ENCODE results near the gene PTPRZ1. TPM values are rescaled to one million over a fixed set of nuclear protein-coding genes. Genes with fewer than 3 reads are reported as not detected.

The PTPRZ1 gene
- total RNA-seq, 2 experiments from 2014 or later: not detected

GRCh38 chr7:122100021-122100420 is 227.1 kb downstream of the PTPRZ1 start:
- Mint-ChIP-seq H3K9me3 (peaks cover 16% of the 10 kb centered on the region), H3K36me3 (ENCODE audit: low read depth) (no peaks in the 10 kb centered on the region), H3K27me3 (no peaks in the 10 kb centered on the region), H3K4me3 (no peak overlapping the region), H3K4me1 (ENCODE audit: low read depth) (no peaks in the 10 kb centered on the region), H3K27ac (no peak overlapping the region)
- no peak for DNase-seq
- ATAC-seq: no peak
- TF ChIP-seq, protein P1, sequence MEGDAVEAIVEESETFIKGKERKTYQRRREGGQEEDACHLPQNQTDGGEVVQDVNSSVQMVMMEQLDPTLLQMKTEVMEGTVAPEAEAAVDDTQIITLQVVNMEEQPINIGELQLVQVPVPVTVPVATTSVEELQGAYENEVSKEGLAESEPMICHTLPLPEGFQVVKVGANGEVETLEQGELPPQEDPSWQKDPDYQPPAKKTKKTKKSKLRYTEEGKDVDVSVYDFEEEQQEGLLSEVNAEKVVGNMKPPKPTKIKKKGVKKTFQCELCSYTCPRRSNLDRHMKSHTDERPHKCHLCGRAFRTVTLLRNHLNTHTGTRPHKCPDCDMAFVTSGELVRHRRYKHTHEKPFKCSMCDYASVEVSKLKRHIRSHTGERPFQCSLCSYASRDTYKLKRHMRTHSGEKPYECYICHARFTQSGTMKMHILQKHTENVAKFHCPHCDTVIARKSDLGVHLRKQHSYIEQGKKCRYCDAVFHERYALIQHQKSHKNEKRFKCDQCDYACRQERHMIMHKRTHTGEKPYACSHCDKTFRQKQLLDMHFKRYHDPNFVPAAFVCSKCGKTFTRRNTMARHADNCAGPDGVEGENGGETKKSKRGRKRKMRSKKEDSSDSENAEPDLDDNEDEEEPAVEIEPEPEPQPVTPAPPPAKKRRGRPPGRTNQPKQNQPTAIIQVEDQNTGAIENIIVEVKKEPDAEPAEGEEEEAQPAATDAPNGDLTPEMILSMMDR (IDR thresholded peaks at IDR 0.05): no peak
- CTCF ChIA-PET: no interaction called here
- POLR2A ChIA-PET: no interaction called here
- intact Hi-C loops (cut with micrococcal nuclease): no loop called here

DNA sequence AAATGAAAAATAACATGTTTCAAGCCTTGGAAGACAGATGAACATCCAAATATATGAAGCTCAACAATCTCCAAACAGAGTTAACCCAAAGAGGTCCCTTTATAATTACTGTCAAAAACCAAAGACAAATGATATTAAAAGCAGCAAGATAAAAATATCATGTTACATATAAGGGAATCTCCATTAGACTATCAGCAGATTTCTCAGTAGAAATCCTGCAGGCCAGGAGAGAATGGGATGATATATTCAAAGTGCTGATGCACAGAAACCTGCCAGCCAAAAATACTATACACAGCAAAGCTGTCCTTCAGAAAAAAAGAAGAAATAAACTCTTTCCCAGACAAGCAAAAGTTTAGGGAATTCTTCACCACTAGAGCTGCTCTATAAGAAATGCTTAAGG is 230.1 kb downstream of the PTPRZ1 start:
- Mint-ChIP-seq H3K4me3 (no peak overlapping the region), H3K4me1 (ENCODE audit: low read depth) (no peaks in the 10 kb centered on the region), H3K27ac (no peak overlapping the region), H3K36me3 (ENCODE audit: low read depth) (no peaks in the 10 kb centered on the region), H3K9me3 (peaks cover 29% of the 10 kb centered on the region), H3K27me3 (no peaks in the 10 kb centered on the region)
- TF ChIP-seq, protein P1 (IDR thresholded peaks at IDR 0.05): no peak
- DNase-seq (no peak), ATAC-seq (no peak)
- intact Hi-C loops (cut with micrococcal nuclease): no loop called here
- ChIA-PET POLR2A (no interaction called here), CTCF (no interaction called here)

All from activated CD8-positive, alpha-beta T cell treated with anti-CD3 and anti-CD28 coated beads for 36 hours (primary cell).